PC-3 (cell line): ENCODE measurements around the gene CIB4. TPM values are rescaled to one million over a fixed set of nuclear protein-coding genes. Genes with fewer than 3 reads are reported as not detected.

Experiments
- ATAC-seq: fragments of 200-7000 bp; cut with Tn5 transposase; 2 replicates; pipeline ENCODE4 v1.9.1; 2020; ENCODE audit warnings: mild to moderate bottlenecking, moderate library complexity
- BruUV-seq: library from RNA; stranded (reverse); fragments of 400-500 nt; replicated peaks from 2 replicates; lab custom pipeline; 2021; lab: Mats Ljungman, UMichigan
- CTCF ChIA-PET: fragments of 300-600 bp; sonication (Branson Sonifier 250); formaldehyde crosslinking; loops from one replicate; lab custom pipeline; 2022; ENCODE audit warnings: antibody characterized with exemption; lab: Charles Lee
- POLR2A ChIA-PET: fragments of 300-600 bp; sonication (Branson Sonifier 250); formaldehyde crosslinking; loops from one replicate; lab custom pipeline; 2022; ENCODE audit warnings: antibody characterized with exemption; ENCODE audit not compliant: unreplicated experiment; lab: Charles Lee
- DNase-seq: peaks from one replicate; pipeline ENCODE4 v3.0.0-alpha.2; 2015
- H2AFZ ChIP-seq: fragments of 300-600 bp; sonication (generic); 2 replicates; pipeline ENCODE4 v1.6.0; 2016; ENCODE audit warnings: antibody characterized with exemption, low read length
- H3F3A ChIP-seq: fragments of 300-600 bp; sonication (generic); one replicate; pipeline ENCODE4 v1.6.0; 2017; ENCODE audit warnings: antibody characterized with exemption, low read length, control low read depth, mild to moderate bottlenecking; ENCODE audit not compliant: unreplicated experiment
- H3K27ac ChIP-seq: fragments of 300-600 bp; sonication (generic); 2 replicates; pipeline ENCODE4 v1.5.1; 2016; ENCODE audit warnings: mild to moderate bottlenecking, low read length
- H3K27me3 ChIP-seq: fragments of 300-600 bp; sonication (generic); 2 replicates; pipeline ENCODE4 v1.6.1; 2016; ENCODE audit warnings: low read length, mixed read lengths
- H3K36me3 ChIP-seq: fragments of 300-600 bp; sonication (generic); 2 replicates; pipeline ENCODE4 v1.6.1; 2016; ENCODE audit warnings: low read depth, mixed run types, low read length, mixed read lengths
- H3K4me1 ChIP-seq: fragments of 300-600 bp; sonication (generic); 2 replicates; pipeline ENCODE4 v1.5.1; 2016; ENCODE audit warnings: low read length; ENCODE audit not compliant: insufficient read depth
- H3K4me2 ChIP-seq: fragments of 300-600 bp; sonication (generic); 2 replicates; pipeline ENCODE4 v1.6.0; 2016; ENCODE audit warnings: low read length
- H3K4me3 ChIP-seq: fragments of 300-600 bp; sonication (generic); 2 replicates; pipeline ENCODE4 v1.5.1; 2016; ENCODE audit warnings: mild to moderate bottlenecking, low read length, mixed read lengths
- H3K79me2 ChIP-seq: fragments of 300-600 bp; sonication (generic); 2 replicates; pipeline ENCODE4 v1.6.1; 2017; ENCODE audit warnings: low read length, mixed read lengths
- H3K9ac ChIP-seq: fragments of 300-600 bp; sonication (generic); 2 replicates; pipeline ENCODE4 v1.6.0; 2016; ENCODE audit warnings: mild to moderate bottlenecking, low read length
- H3K9me2 ChIP-seq: fragments of 300-600 bp; sonication (generic); replicated peaks from 2 replicates; pipeline ENCODE4 v1.6.1; 2016; ENCODE audit warnings: mixed run types, low read length, mixed read lengths
- H3K9me3 ChIP-seq: fragments of 300-600 bp; sonication (generic); 2 replicates; pipeline ENCODE4 v1.6.1; 2016; ENCODE audit warnings: low read length, mixed read lengths
- H4K20me1 ChIP-seq: fragments of 300-600 bp; sonication (generic); 2 replicates; pipeline ENCODE4 v1.6.1; 2016; ENCODE audit warnings: low read length, mixed read lengths
- EZH2 ChIP-seq: fragments of 300-600 bp; sonication (generic); IDR thresholded peaks from one replicate; pipeline ENCODE4 v1.6.1; 2017; ENCODE audit warnings: antibody characterized with exemption, mild to moderate bottlenecking, low read length; ENCODE audit not compliant: unreplicated experiment
- EZH2phosphoT487 ChIP-seq: fragments of 300-600 bp; sonication (generic); IDR thresholded peaks from 2 replicates; pipeline ENCODE4 v1.6.1; 2018; ENCODE audit warnings: mild to moderate bottlenecking, antibody characterized with exemption, low read length, borderline replicate concordance
- intact Hi-C: fragments of 100-400 bp; cut with micrococcal nuclease; formaldehyde crosslinking; loops from 2 replicates; pipeline ENCODE4 v1.9.0; 2023
- total RNA-seq: library from RNA; depleted of rRNA; stranded (reverse); fragments of >200 nt; gene quantifications from 2 replicates; pipeline ENCODE4 v1.2.3, GENCODE V29; 2014
- TF ChIP-seq, protein P1 (sequence below): fragments of 300-600 bp; sonication (generic); conservative IDR thresholded peaks from 2 replicates; pipeline ENCODE4 v1.5.1; 2017; ENCODE audit warnings: antibody characterized with exemption, low read depth, mild to moderate bottlenecking, low read length

Gene CIB4
- total RNA-seq, 1 experiment from 2014 or later, result not detected

DNA sequence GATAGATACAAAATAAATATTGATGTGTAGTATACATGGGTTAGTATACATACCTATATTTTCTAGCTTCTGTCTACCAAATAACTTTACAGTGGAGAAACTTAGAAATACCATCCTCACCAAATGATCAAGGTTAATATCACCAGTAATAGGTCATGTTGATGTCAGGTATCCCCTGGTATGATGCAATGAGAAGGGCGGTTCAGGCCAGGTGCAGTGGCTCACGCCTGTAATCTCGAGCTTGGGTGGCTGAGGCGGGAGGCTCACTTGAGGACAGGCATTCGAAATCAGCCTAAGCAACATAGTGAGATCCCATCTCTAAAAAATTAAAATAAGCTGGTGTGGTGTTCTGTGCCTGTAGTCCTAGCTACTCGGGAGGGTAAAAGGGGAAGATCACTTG lies 38.6 kb downstream of the CIB4 start:
- Histone ChIP-seq H3K27me3 (peaks cover 8% of the 10 kb centered on the region), H4K20me1 (no peaks in the 10 kb centered on the region), H3K27ac (no peak overlapping the region), H3K9me3 (no peaks in the 10 kb centered on the region), H3K36me3 (no peaks in the 10 kb centered on the region), H3F3A (no peaks in the 10 kb centered on the region), H3K9ac (no peak overlapping the region), H3K4me1 (peaks cover 20% of the 10 kb centered on the region), H3K4me3 (no peak overlapping the region), H2AFZ (no peak overlapping the region), H3K79me2 (no peaks in the 10 kb centered on the region), H3K9me2 (no peaks in the 10 kb centered on the region), H3K4me2 (no peak overlapping the region)
- no TSS peak for BruUV-seq
- POLR2A ChIA-PET, result no interaction called here
- intact Hi-C loops, result no loop called here
- TF ChIP-seq, protein P1, sequence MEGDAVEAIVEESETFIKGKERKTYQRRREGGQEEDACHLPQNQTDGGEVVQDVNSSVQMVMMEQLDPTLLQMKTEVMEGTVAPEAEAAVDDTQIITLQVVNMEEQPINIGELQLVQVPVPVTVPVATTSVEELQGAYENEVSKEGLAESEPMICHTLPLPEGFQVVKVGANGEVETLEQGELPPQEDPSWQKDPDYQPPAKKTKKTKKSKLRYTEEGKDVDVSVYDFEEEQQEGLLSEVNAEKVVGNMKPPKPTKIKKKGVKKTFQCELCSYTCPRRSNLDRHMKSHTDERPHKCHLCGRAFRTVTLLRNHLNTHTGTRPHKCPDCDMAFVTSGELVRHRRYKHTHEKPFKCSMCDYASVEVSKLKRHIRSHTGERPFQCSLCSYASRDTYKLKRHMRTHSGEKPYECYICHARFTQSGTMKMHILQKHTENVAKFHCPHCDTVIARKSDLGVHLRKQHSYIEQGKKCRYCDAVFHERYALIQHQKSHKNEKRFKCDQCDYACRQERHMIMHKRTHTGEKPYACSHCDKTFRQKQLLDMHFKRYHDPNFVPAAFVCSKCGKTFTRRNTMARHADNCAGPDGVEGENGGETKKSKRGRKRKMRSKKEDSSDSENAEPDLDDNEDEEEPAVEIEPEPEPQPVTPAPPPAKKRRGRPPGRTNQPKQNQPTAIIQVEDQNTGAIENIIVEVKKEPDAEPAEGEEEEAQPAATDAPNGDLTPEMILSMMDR, result no peak
- TF ChIP-seq EZH2phosphoT487, result no peak
- CTCF ChIA-PET, result no interaction called here
- ATAC-seq (no peak), DNase-seq (no peak)

DNA sequence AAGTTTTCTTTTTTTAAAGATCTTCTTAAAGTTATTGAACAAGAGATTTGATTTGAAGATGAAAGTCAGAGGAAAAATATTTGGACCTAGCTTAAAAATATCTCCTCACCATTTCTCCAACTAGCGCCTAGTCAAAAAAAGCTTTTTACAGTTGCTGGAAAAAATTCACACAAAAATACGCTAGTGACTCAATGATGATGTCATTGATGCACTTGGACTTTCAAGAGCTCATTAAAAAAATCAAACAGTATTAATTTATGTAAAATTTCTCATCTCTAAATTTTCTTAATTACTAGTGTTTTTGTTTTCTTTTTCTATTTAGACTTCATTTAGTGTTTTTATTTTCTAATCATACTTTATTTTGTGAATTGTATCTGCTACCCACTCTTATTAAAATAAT lies 41.8 kb downstream of the CIB4 start:
- H3F3A ChIP-seq, result no peaks in the 10 kb centered on the region
- ChIA-PET POLR2A (no interaction called here), CTCF (no interaction called here)
- no peak overlapping the region for H3K4me2 ChIP-seq
- DNase-seq (no peak), ATAC-seq (no peak)
- no peaks in the 10 kb centered on the region for H3K79me2 ChIP-seq
- no peaks in the 10 kb centered on the region for H3K9me2 ChIP-seq
- TF ChIP-seq, protein P1, result no peak
- TF ChIP-seq EZH2 (no peak), EZH2phosphoT487 (no peak)
- H3K36me3 ChIP-seq, result no peaks in the 10 kb centered on the region
- peaks cover 27% of the 10 kb centered on the region for H3K27me3 ChIP-seq
- BruUV-seq, result no TSS peak
- no peaks in the 10 kb centered on the region for H3K9me3 ChIP-seq
- H4K20me1 ChIP-seq, result no peaks in the 10 kb centered on the region
- H2AFZ ChIP-seq, result no peak overlapping the region
- intact Hi-C loops, result no loop called here
- H3K9ac ChIP-seq, result no peak overlapping the region
- H3K27ac ChIP-seq, result no peak overlapping the region
- no peak overlapping the region for H3K4me3 ChIP-seq
- H3K4me1 ChIP-seq, result peaks cover 4% of the 10 kb centered on the region; the same call in 1 of the 2 replicates

DNA sequence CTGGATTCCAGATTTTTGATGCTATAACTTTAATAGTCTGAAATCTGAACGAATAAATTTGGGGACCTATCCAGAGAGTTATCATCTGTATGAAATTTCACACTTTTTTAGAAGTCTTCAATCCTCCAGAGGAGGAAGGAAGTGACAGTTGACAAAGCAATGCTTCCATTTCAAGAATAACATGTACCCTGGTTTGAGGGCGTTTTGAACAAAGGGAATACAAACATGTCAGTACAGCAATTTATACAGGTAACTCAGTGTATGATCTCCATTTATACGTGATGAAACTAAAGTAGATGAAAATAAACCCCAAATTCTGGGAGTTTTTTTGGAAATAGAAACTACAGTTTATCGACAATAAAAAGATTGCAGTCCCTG lies 42.2 kb downstream of the CIB4 start:
- Histone ChIP-seq H3K9me2 (no peaks in the 10 kb centered on the region), H3K9me3 (no peaks in the 10 kb centered on the region), H2AFZ (no peak overlapping the region), H3K9ac (no peak overlapping the region), H4K20me1 (no peaks in the 10 kb centered on the region), H3K4me1 (peaks cover 4% of the 10 kb centered on the region; the same call in 1 of the 2 replicates), H3K79me2 (no peaks in the 10 kb centered on the region), H3K4me2 (no peak overlapping the region), H3F3A (no peaks in the 10 kb centered on the region), H3K27ac (no peak overlapping the region), H3K36me3 (no peaks in the 10 kb centered on the region), H3K27me3 (peaks cover 31% of the 10 kb centered on the region), H3K4me3 (no peak overlapping the region)
- ATAC-seq, result no peak
- intact Hi-C loops, result no loop called here
- DNase-seq, result no peak
- CTCF ChIA-PET, result no interaction called here
- POLR2A ChIA-PET, result no interaction called here
- TF ChIP-seq EZH2phosphoT487, result no peak
- TF ChIP-seq EZH2, result no peak
- TF ChIP-seq, protein P1, result no peak
- BruUV-seq, result no TSS peak
